Stimulated activated effector memory CD8-positive, alpha-beta T cell treated with anti-CD3 and anti-CD28 coated beads, Interleukin-12 subunit alpha, Interleukin-12 subunit beta, amount 100 ng/mL, for 72 hours (primary cell): Measurements from ENCODE around the gene NPC1L1.
"Not testable (repeated sequence)": the region's sequence is repeated elsewhere in the genome, so short reads cannot be mapped to it uniquely, and the experiment has no call there.

ENCODE experiments used
- ATAC-seq: fragments of 150-1000 bp; cut with Tn5 transposase; 2 replicates; pipeline ENCODE4 v1.10.0; 2021
- DNase-seq, 2 donors: peaks; one replicate each; pipeline ENCODE4 v3.0.0; 2021 to 2022; ENCODE audit warnings: low spot score in 2 of 2
- H3K27ac Mint-ChIP-seq: one replicate; pipeline ENCODE4 v1.8.0; 2022; ENCODE audit warnings: mild to moderate bottlenecking, mixed read lengths
- H3K36me3 Mint-ChIP-seq: one replicate; pipeline ENCODE4 v1.8.0; 2022; ENCODE audit warnings: mild to moderate bottlenecking, mixed read lengths
- H3K4me1 Mint-ChIP-seq: one replicate; pipeline ENCODE4 v1.8.0; 2022; ENCODE audit warnings: mixed read lengths
- H3K4me3 Mint-ChIP-seq: one replicate; pipeline ENCODE4 v1.8.0; 2022; ENCODE audit warnings: mild to moderate bottlenecking, mixed read lengths
- H3K9me3 Mint-ChIP-seq: one replicate; pipeline ENCODE4 v1.8.0; 2022; ENCODE audit warnings: mixed read lengths

Gene NPC1L1

DNA sequence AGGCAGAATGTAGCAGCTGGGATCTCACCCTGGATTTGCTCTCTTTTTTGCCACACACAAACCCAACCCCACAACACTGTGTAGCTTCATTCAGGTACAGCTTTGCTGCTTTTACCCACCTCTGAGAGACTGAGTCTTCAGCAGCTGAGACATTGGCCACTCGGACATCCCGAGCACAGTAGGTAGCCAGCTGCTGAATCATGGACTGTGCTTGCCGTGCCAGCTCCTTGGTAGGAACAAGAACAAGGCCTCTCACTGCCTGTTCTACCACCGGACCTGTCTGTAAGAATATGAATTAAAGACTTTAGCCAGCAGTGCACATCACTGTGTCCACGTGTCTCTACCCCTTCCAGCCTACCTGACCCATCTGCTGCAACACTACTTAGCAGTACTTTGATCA lies 31.6 kb upstream of the NPC1L1 start:
- peak overlapping the region; percentile 98 for H3K4me3 Mint-ChIP-seq
- DNase-seq: no peak
- H3K27ac Mint-ChIP-seq: peak overlapping the region; percentile 98
- H3K36me3 Mint-ChIP-seq: peaks cover 94% of the 10 kb centered on the region
- ATAC-seq: no peak
- peaks cover 43% of the 10 kb centered on the region for H3K4me1 Mint-ChIP-seq
- no peaks in the 10 kb centered on the region for H3K9me3 Mint-ChIP-seq

DNA sequence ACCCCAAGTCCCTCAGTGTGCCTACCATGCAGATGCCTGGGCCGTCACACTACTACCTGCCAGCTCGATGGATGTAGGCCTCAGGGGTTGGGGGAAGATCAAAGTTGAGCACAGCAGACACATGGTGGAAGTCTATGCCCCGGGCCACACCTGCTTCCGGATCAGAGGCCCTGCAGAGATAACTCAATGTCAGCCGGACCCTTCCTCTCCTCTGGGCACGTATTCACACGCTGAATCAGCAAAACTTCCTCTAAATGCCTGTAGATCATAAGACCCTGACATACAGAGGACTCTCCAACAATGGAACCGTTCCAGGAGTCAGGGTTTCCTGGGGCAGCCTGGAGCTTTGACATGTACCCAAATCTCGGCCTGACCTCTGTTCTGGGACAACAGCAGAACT lies 28.8 kb upstream of the NPC1L1 start:
- DNase-seq (no peak), ATAC-seq (no peak)
- Mint-ChIP-seq H3K27ac (no peak overlapping the region), H3K4me3 (no peak overlapping the region), H3K36me3 (peaks cover 93% of the 10 kb centered on the region), H3K4me1 (peaks cover 54% of the 10 kb centered on the region), H3K9me3 (no peaks in the 10 kb centered on the region)

DNA sequence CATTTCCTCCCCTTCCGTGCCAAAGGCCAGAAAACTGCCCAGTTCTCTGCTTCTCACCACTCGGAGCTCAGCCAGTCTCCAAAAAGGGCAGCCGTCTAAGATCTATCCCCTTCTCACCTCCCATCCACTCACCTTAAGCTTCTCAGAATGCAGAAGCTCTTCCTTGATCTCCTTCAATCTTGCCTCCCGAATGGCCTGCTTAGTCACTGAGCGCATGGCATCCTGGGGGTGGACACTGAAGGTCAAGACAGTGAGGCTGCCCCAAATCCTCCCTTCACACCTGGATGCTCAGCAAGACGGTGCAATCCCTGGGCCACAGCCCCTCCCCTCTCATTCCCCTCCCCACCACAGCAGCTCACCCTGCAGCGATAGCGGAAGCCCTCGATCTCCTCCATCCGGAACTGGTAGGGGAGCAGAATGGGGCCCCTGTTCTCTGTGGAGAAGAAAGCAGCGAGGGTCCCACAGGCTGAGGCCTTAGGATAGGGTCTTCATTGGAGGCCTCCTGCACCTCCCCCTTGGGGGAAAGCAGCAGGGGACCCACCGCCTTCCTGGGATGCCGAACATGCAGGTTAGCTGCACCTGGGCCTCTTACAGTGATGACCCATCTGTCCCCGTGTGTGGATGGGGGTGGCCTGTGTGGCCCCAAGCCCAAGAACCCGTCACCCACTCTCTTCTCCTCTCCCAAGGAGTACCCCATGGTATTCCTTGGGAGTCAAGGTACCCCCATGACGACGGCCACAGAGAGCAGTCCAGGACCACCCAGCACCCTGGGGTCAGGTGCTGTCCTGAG lies 27.8 kb upstream of the NPC1L1 start:
- no peak for ATAC-seq
- H3K27ac Mint-ChIP-seq: no peak overlapping the region
- H3K4me1 Mint-ChIP-seq: peaks cover 45% of the 10 kb centered on the region
- no peak for DNase-seq
- peaks cover 99% of the 10 kb centered on the region for H3K36me3 Mint-ChIP-seq
- no peaks in the 10 kb centered on the region for H3K9me3 Mint-ChIP-seq
- no peak overlapping the region for H3K4me3 Mint-ChIP-seq

DNA sequence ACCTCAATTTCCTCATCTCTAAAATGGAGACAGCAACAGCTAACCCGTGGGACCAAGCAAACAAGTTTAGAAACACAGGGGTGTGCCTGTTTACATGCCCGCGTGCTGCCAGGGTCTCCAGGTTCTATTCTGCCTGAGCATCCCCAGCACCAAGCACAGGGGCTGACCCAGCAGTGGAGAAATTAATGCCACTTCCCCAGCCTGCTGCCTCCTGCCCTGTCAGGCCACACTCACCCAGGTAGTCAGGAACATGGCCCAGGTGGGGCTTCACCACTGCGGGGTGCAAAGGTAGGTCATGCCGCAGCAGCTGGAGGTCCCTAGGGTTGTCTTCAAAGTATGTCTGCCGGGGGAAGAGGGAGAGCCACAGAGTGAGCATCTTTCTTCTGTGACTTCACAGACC lies 26.8 kb upstream of the NPC1L1 start:
- Mint-ChIP-seq H3K4me1 (peaks cover 36% of the 10 kb centered on the region), H3K9me3 (no peaks in the 10 kb centered on the region), H3K36me3 (peaks cover 99% of the 10 kb centered on the region), H3K27ac (peak overlapping the region; percentile 59), H3K4me3 (no peak overlapping the region)
- ATAC-seq (no peak), DNase-seq (no peak)

DNA sequence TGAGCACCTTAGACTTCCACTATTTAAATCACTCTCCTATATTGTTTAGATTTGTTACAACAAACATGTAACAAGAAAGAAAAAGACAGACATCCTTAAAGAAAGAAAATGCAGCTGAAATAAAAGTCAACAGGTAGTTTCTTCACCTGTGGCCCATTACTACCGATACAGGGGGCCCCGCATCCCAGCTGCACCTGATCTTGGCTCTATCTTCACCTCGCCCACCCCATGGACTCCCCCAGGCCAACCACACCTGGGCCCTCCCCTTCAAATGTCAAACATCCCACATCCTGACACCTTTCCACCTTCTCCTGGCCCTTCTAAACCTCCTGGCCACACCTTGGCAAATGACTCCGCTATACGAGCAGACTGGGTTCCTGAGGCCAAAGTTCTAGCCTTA lies 25.6 kb upstream of the NPC1L1 start:
- H3K9me3 Mint-ChIP-seq: no peaks in the 10 kb centered on the region
- ATAC-seq: no peak
- peak overlapping the region; percentile 59 for H3K27ac Mint-ChIP-seq
- no peak for DNase-seq
- H3K36me3 Mint-ChIP-seq: peaks cover 88% of the 10 kb centered on the region
- peaks cover 30% of the 10 kb centered on the region for H3K4me1 Mint-ChIP-seq
- no peak overlapping the region for H3K4me3 Mint-ChIP-seq

DNA sequence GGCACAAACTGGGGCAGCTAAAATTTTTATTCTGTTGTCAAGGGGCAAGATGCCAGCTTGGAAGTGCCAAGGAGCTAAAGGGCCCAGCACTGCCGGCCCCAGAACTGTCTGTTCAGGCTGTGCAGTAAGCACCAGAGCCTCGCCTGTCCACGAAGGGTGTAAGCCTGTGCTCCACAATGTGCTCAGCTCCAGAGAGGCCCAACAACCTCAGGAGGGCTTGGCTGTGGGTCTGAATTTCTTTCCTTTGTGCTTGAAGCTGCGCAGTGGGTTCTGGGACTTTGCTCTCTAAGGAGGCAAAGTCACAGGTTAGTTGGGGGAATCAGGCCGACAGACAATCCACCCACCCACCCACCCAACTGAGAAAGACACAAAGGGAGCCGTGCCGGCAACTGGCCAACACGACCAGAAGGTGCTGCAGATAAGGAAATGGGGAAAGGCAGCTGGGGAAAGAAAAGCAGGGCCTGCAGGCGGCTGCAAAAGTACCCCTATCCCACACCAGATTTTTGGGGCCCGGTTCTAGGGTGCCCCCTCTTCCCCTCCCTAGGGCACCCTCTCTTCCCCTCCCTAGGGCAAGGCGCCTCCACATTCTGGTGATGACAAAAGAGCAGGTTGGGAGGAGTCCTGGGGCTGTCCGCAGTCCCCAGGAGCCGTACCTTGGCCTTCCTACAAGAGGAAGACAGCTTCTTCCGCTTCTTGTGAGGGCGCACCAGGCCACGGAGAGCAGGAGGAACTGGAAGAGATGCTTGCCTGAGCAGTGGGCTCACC lies 24.8 kb upstream of the NPC1L1 start:
- H3K9me3 Mint-ChIP-seq: no peaks in the 10 kb centered on the region
- H3K36me3 Mint-ChIP-seq: peaks cover 82% of the 10 kb centered on the region
- peak overlapping the region; percentile 90 for H3K27ac Mint-ChIP-seq

DNA sequence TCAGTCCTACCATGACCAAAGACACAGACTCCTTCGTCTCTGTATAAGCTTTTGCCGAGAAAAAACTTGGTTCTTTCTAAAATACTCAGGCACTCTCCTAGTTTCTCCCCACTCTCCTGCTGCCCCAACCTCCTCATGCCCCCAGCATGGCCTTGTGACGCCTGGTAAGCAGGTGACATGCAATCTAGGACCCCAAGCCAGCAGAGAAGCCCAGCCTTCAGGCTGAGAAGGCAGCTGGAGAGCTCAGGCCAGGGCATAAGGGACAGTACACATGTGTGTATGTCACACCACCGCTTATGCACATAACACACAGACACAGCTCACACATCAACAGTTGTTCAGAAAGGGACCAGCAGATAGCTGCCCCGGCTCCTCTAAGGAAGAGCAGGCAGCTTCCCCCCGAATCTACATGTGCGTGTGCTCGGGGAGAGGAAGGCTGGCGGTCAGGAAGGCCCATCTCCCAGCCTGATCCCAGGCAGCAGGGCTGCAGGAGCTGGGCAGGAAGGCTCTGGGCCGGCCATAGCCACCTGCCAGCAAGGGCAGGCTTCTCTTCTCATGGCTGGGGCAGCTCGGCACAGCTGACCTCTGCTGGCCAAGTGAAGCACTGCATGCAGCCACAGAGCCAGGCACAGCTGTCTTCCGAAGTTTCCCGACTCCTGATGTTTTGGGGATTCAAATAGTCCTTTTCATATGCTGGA lies 24.1 kb upstream of the NPC1L1 start:
- Mint-ChIP-seq H3K36me3 (peaks cover 79% of the 10 kb centered on the region), H3K4me3 (no peak overlapping the region), H3K9me3 (no peaks in the 10 kb centered on the region), H3K4me1 (peaks cover 30% of the 10 kb centered on the region), H3K27ac (peak overlapping the region; percentile 90)
- peak; percentile 56 to 83 for DNase-seq
- peak; percentile 84 for ATAC-seq

More for the DNA sequence above, 24.8 kb upstream of the NPC1L1 start:
- Mint-ChIP-seq H3K4me3 (no peak overlapping the region), H3K4me1 (peaks cover 30% of the 10 kb centered on the region)
- peak; percentile 57 for ATAC-seq
- DNase-seq: no peak

DNA sequence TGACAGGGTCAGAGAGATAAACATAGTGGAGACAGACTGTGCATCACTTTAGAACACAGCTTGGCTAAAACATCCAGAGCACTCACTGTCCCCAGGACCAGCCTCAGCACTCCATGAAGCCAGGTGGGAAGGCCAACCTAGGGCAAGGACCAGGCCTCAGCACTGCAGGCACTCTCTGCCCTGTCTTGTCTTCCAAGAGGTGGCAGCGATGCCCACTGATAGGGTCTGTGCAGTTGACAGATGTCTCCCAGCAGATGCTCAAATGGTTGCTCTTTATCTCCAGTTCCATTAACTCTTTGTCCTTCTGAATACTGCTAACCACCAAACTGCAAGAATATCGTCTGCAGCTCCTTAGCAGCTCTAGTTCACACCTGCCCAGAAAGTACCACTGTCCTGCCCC lies 23.5 kb upstream of the NPC1L1 start:
- H3K4me3 Mint-ChIP-seq: no peak overlapping the region
- ATAC-seq (no peak), DNase-seq (no peak)
- peaks cover 30% of the 10 kb centered on the region for H3K4me1 Mint-ChIP-seq
- H3K27ac Mint-ChIP-seq: no peak overlapping the region
- H3K9me3 Mint-ChIP-seq: no peaks in the 10 kb centered on the region
- H3K36me3 Mint-ChIP-seq: peaks cover 72% of the 10 kb centered on the region

DNA sequence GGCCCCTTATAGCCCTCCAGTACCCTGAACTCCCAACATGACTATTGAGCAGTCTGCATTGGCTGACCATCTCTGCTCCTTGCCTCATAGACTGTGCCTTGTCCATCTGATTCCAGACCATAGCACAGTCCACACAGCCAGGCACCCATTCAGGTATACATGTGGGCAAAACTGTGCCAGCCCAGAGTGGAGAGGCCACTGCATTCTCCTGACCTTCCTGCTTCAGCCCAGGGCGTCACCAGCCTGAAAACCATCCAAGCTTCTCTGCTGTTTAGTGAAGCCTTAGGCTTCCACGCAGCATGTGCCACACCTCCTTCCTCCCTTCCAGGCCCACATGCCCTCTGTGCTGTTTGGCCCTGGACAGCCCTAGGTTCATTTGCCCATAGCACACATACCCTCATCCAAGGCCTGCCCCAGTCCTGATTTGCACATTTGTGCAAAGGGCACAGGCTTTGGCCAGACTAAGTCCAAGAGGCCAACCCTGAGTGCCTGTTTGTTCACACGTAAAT lies 22.1 kb upstream of the NPC1L1 start:
- Mint-ChIP-seq H3K9me3 (no peaks in the 10 kb centered on the region), H3K36me3 (peaks cover 58% of the 10 kb centered on the region), H3K27ac (peak overlapping the region; percentile 81), H3K4me3 (no peak overlapping the region), H3K4me1 (peaks cover 25% of the 10 kb centered on the region)
- DNase-seq: no peak
- ATAC-seq: no peak

DNA sequence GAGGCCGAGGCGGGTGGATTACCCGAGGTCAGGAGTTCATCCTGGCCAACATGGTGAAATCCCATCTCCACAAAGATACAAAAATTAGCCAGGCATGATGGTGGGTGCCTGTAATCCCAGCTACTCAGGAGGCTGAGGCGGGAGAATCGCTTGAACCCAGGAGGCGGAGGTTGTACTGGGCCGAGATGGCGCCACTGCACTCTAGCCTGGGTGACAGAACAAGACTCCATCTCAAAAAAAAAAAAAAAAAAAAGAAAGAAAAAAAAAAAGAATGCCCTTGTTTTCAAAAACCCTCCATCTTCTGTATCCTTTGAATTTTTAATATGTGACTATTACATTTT lies 21.5 kb upstream of the NPC1L1 start:
- peaks cover 21% of the 10 kb centered on the region for H3K4me1 Mint-ChIP-seq

DNA sequence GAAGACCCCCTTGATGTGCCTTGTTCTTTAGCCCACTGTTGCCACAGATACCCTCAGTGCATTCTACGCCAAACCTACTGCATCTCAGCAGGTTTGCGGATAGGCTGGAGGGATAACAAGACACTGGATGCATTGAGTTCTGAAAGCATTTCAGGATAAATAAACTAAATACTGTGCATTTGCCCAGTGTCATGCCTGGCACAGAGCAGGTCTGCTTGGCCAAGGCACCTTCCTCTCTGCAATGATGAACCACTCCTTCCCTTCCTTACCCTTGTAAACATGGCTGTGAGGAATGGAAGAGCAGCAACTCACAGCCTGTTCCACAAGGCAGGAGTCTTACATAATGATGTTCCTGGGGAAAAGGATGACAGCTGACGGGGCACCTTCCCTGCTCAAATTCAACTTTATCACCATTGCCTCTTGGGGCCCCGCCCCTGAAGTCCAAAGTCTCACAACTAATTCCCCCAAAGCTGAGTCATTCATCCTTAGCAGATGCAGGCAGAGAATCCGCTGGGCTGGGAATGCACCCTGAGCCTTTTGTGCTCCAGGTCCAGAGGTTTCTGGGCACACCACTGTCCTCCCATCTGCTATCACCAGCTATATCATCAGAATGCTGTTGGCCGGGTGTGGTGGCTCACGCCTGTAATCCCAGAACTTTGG lies 21.0 kb upstream of the NPC1L1 start:
- peaks cover 16% of the 10 kb centered on the region for H3K4me1 Mint-ChIP-seq
- H3K4me3 Mint-ChIP-seq: no peak overlapping the region
- H3K9me3 Mint-ChIP-seq: no peaks in the 10 kb centered on the region
- peaks cover 47% of the 10 kb centered on the region for H3K36me3 Mint-ChIP-seq
- no peak overlapping the region for H3K27ac Mint-ChIP-seq
- ATAC-seq: no peak
- DNase-seq: no peak

More for the DNA sequence above, 21.5 kb upstream of the NPC1L1 start:
- not testable (repeated sequence) for H3K4me3 Mint-ChIP-seq, H3K27ac Mint-ChIP-seq, DNase-seq, ATAC-seq, H3K9me3 Mint-ChIP-seq
- peaks cover 52% of the 10 kb centered on the region for H3K36me3 Mint-ChIP-seq

DNA sequence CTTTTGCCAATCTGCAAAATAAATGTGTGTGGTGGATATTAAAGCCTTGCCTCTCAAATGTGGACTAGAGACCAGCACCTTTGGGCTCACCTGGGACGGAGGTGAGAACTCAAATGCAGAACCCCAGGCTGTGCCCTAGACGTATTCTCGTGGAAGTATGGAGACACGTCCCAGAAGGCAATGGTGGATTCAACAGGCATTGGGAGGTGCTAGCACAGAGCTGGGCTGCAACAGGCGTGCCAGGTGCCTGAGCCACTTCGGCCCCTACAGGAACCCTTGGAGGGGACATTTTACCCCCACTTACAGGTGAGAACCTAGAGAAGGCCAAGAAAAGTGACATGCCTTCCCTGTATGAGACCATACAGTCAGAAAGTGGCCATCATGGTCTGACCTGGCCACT lies 20.4 kb upstream of the NPC1L1 start:
- H3K4me3 Mint-ChIP-seq: no peak overlapping the region
- H3K9me3 Mint-ChIP-seq: no peaks in the 10 kb centered on the region
- peaks cover 10% of the 10 kb centered on the region for H3K4me1 Mint-ChIP-seq
- DNase-seq (no peak), ATAC-seq (no peak)
- H3K36me3 Mint-ChIP-seq: peaks cover 41% of the 10 kb centered on the region
- no peak overlapping the region for H3K27ac Mint-ChIP-seq

DNA sequence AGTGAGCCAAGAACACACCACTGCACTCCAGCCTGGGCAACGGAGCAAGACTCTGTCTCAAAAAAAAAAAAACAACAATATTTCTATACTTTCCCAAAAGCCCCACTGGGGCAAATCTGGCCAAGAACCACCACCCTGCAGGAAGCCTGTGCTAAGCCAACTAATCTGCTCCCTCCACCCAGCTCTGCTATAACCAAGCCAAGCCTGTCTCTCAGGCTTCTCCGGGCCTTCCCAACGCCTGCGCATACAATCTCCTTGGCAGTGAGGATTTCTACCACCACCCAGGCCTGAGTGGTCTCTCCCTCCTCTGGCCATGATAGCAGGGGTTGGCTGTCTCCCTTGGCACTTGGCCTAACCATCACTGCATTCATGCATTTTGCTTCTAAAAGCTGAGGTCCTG lies 18.4 kb upstream of the NPC1L1 start:
- ATAC-seq: no peak
- no peaks in the 10 kb centered on the region for H3K9me3 Mint-ChIP-seq
- peak overlapping the region; percentile 37 for H3K27ac Mint-ChIP-seq
- no peak overlapping the region for H3K4me3 Mint-ChIP-seq
- no peaks in the 10 kb centered on the region for H3K4me1 Mint-ChIP-seq
- DNase-seq: no peak
- peaks cover 22% of the 10 kb centered on the region for H3K36me3 Mint-ChIP-seq

DNA sequence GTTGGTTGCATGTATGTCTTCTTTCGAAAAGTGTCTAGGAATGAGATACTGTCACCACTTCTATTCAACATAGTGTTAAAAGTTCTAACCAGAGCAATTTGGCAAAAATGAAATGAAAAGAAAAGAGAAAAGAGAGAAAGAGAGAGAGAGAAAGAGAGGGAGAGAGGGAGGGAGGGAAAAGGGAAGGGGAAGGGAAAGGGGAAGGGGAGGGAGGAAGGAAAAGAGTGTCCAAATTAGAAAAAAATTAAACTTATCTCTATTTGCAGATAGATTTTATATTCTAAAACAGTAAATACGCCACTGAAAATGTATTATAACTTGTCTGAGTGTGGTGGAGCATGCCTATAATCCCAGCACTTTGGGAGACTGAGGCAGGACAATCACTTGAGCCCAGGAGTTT lies 16.4 kb upstream of the NPC1L1 start:
- ATAC-seq (no peak), DNase-seq (no peak)
- Mint-ChIP-seq H3K9me3 (no peaks in the 10 kb centered on the region), H3K4me1 (no peaks in the 10 kb centered on the region), H3K4me3 (no peak overlapping the region), H3K36me3 (peaks cover 5% of the 10 kb centered on the region), H3K27ac (no peak overlapping the region)

DNA sequence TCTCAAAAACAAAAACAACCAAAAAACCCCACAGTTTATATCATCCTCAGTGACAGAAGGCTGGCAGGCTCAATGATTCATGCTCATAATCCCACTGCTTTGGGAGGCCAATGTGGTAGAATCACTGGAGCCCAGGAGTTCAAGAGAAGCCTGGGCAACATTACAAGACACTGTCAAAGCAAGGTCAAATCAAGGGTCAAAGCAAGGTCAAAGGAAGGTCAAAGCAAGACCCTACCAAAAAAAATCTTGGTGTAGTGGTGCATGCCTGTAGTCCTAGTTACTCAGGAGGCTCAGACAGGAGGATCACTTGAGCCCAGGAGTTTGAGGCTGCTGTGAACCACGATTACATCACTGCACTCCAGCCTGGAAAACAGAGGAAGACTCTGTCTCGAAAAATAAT lies 14.2 kb upstream of the NPC1L1 start:
- Mint-ChIP-seq H3K4me3 (no peak overlapping the region), H3K36me3 (no peaks in the 10 kb centered on the region), H3K27ac (no peak overlapping the region), H3K9me3 (no peaks in the 10 kb centered on the region), H3K4me1 (no peaks in the 10 kb centered on the region)
- ATAC-seq: no peak
- DNase-seq: no peak
